ENCODE measurements around the gene TMOD2. TPM values are rescaled to one million over a fixed set of nuclear protein-coding genes. Genes with fewer than 3 reads are reported as not detected.

TMOD2 gene
- polyA plus RNA-seq (2013, experiment 1 of 4), result 3.9 TPM
- 2.1 TPM for polyA plus RNA-seq (2013, experiment 2 of 4)
- polyA plus RNA-seq (2013, experiment 3 of 4), result 2.3 TPM
- 2.6 TPM for polyA plus RNA-seq (2013, experiment 4 of 4)

DNA sequence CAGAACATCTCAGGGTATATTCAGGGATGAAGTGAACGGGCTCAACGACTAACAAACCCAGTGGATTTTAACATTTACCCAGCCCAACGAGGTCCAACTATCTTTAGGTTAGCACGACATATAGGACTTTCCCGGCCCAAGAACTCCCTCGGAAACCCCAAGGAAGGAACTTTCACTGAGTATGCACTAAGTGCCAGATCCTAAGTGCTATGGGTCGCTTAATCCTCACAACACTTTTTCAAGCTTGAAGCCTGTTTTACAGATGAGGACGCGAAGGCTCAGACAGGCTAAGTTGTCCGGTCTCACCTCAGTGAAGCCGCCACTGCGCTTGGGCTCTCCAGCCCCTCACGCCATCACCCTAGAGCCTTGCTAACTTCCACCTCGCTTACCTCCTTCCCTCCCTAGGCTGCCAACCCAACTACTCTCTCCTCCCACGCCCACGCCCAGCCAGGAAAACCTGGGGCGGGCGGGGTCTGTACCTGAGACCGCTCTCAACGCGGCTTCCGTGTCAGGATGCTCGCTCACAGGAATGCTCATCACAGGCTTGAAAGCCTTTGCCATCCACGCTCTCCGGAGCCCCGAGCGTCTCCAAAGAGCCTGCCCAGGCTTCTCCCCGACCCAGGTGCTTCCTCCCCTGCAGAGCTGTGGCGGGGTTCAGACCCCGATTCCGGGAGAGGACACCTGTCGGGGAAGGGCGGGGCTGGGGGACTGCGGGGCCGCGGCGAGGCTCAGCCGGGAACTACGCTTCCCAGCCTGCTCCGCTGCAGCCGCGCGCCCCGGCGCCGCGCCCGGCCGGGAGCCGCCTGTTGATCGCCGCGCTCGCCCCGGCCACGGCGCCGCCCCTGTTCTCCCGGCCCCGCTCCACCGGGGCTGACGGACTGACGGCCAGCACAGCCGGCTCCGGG, at the start of gene TMOD2:
Gene TMOD2 (plus strand): TSS at position 806 of the 905 bp plus-strand sequence. CDS start 14,845 bp downstream, outside the sequence.
- Histone ChIP-seq H3K36me3 (ENCODE audit: control insufficient read depth, insufficient read depth, low read length) (no peaks in the 10 kb centered on the region), H3K27ac (ENCODE audit: insufficient read depth, low read depth, low read length, poor library complexity, severe bottlenecking) (no peak within 1 kb of the TSS), H3K27me3 (ENCODE audit: control insufficient read depth, insufficient read depth, low read length, poor library complexity, severe bottlenecking) (peaks cover 88% of the 10 kb centered on the region), H3K4me1 (ENCODE audit: control insufficient read depth, insufficient read depth, low read length) (no peaks in the 10 kb centered on the region), H3K4me3 (ENCODE audit: insufficient read depth, low read depth, low read length) (peak within 1 kb of the TSS; percentile 58), H3K9me3 (ENCODE audit: control insufficient read depth, low read length) (no peaks in the 10 kb centered on the region)
- WGBS, 2 experiments, result 6 to 8% methylated on average over 65 of the region's 65 CpGs

DNA sequence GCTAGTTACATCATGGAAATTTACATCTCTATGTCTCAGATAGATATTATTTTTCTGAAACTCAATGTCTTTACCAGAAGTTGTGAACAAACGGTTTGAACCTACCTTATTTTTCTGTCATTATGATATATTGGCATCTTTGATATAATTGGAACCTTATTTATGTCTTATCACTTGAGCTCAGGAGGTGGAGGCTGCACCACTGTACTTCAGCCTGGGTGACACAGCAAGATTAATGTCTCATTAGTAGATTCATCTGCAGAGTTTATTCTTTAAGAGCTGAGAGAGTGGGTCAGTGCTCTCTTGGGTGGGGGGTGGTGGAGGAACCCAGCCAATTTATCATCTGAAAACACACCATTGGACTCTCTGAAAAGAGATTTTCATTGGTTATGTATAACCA, 48.7 kb upstream of the TMOD2 start:
- Histone ChIP-seq H3K27me3 (ENCODE audit: control insufficient read depth, insufficient read depth, low read length, poor library complexity, severe bottlenecking) (no peaks in the 10 kb centered on the region), H3K4me3 (ENCODE audit: insufficient read depth, low read depth, low read length) (no peak overlapping the region), H3K27ac (ENCODE audit: insufficient read depth, low read depth, low read length, poor library complexity, severe bottlenecking) (no peak overlapping the region), H3K36me3 (ENCODE audit: control insufficient read depth, insufficient read depth, low read length) (no peaks in the 10 kb centered on the region), H3K9me3 (ENCODE audit: control insufficient read depth, low read length) (no peaks in the 10 kb centered on the region), H3K4me1 (ENCODE audit: control insufficient read depth, insufficient read depth, low read length) (no peaks in the 10 kb centered on the region)
- 100% methylated on average over 1 of the region's 1 CpG; no CpG with 5 or more reads in 1 of the 2 experiments for WGBS, 2 experiments

GRCh38 chr15:51706291-51706690, 45.1 kb upstream of the TMOD2 start:
- Histone ChIP-seq H3K4me1 (ENCODE audit: control insufficient read depth, insufficient read depth, low read length) (no peaks in the 10 kb centered on the region), H3K36me3 (ENCODE audit: control insufficient read depth, insufficient read depth, low read length) (no peaks in the 10 kb centered on the region), H3K4me3 (ENCODE audit: insufficient read depth, low read depth, low read length) (no peak overlapping the region), H3K9me3 (ENCODE audit: control insufficient read depth, low read length) (no peaks in the 10 kb centered on the region), H3K27me3 (ENCODE audit: control insufficient read depth, insufficient read depth, low read length, poor library complexity, severe bottlenecking) (no peaks in the 10 kb centered on the region), H3K27ac (ENCODE audit: insufficient read depth, low read depth, low read length, poor library complexity, severe bottlenecking) (no peak overlapping the region)
- 80 to 97% methylated on average over 3 to 4 of the region's 5 CpGs for WGBS, 2 experiments

DNA sequence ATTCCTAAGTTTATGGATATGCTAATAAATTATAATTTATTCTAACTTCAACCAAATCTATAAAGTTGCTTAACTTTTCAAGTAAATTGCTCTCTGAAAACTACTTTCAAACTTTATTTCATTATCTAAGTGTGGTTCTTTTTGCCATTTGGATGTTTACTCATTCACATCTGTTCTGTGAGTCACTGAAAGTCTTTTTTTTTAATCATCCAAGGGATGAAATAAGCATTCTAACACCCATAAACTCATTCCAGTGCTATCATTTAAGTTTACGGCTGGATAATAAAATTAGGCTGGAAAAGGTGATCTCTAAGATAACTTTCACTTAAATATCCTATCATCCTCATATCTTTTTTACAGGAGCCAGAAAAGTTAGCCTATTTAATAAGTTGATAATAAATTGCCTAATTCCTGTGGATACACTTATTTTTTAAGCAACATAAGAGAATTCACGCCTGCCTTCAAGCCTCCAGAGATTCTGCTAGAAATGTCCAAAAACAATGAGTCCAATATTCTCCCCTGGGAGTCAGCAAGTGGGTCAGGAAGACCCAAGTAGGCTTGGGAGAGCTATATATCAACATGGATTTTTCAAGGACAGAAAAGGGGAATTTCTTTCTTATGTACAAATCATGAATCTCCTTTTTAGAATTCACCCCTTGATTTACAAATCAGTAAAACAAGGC, 44.3 kb upstream of the TMOD2 start:
- H3K27ac ChIP-seq (ENCODE audit: insufficient read depth, low read depth, low read length, poor library complexity, severe bottlenecking), result no peak overlapping the region
- H3K4me3 ChIP-seq (ENCODE audit: insufficient read depth, low read depth, low read length), result no peak overlapping the region
- no peaks in the 10 kb centered on the region for H3K9me3 ChIP-seq (ENCODE audit: control insufficient read depth, low read length)
- H3K36me3 ChIP-seq (ENCODE audit: control insufficient read depth, insufficient read depth, low read length), result no peaks in the 10 kb centered on the region
- 100% methylated on average over 1 to 2 of the region's 2 CpGs for WGBS, 2 experiments
- H3K4me1 ChIP-seq (ENCODE audit: control insufficient read depth, insufficient read depth, low read length), result no peaks in the 10 kb centered on the region
- no peaks in the 10 kb centered on the region for H3K27me3 ChIP-seq (ENCODE audit: control insufficient read depth, insufficient read depth, low read length, poor library complexity, severe bottlenecking)

DNA sequence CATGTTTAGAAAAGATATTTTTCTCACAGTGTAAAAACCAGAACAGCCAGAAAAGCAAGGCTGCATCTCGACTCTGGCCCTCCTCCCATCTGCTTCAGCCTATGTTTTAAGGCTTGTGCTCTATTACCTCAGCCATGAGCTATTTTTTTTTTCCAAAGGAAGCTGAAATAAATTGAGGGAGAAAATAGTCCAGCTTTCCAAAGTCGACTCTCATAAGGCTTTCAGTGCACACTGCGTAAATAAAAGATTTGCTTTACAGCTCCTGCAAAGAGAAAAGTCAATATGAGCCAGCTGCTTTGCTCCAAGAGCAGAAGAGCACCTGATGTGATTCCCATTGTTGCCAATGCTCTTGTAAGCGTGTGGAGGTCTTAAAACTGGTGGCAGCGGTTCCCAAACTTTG, 43.4 kb upstream of the TMOD2 start:
- 92 to 94% methylated on average over 5 of the region's 5 CpGs for WGBS, 2 experiments
- no peak overlapping the region for H3K27ac ChIP-seq (ENCODE audit: insufficient read depth, low read depth, low read length, poor library complexity, severe bottlenecking)

GRCh38 chr15:51709031-51709430, 42.4 kb upstream of the TMOD2 start:
- Histone ChIP-seq H3K27me3 (ENCODE audit: control insufficient read depth, insufficient read depth, low read length, poor library complexity, severe bottlenecking) (no peaks in the 10 kb centered on the region), H3K4me1 (ENCODE audit: control insufficient read depth, insufficient read depth, low read length) (no peaks in the 10 kb centered on the region), H3K9me3 (ENCODE audit: control insufficient read depth, low read length) (no peaks in the 10 kb centered on the region), H3K36me3 (ENCODE audit: control insufficient read depth, insufficient read depth, low read length) (no peaks in the 10 kb centered on the region), H3K4me3 (ENCODE audit: insufficient read depth, low read depth, low read length) (no peak overlapping the region), H3K27ac (ENCODE audit: insufficient read depth, low read depth, low read length, poor library complexity, severe bottlenecking) (no peak overlapping the region)
- 93 to 94% methylated on average over 4 to 5 of the region's 5 CpGs for WGBS, 2 experiments

More for the DNA sequence above, 43.4 kb upstream of the TMOD2 start:
- no peaks in the 10 kb centered on the region for H3K36me3 ChIP-seq (ENCODE audit: control insufficient read depth, insufficient read depth, low read length)
- H3K4me3 ChIP-seq (ENCODE audit: insufficient read depth, low read depth, low read length), result no peak overlapping the region
- no peaks in the 10 kb centered on the region for H3K4me1 ChIP-seq (ENCODE audit: control insufficient read depth, insufficient read depth, low read length)
- no peaks in the 10 kb centered on the region for H3K9me3 ChIP-seq (ENCODE audit: control insufficient read depth, low read length)
- H3K27me3 ChIP-seq (ENCODE audit: control insufficient read depth, insufficient read depth, low read length, poor library complexity, severe bottlenecking), result no peaks in the 10 kb centered on the region

DNA sequence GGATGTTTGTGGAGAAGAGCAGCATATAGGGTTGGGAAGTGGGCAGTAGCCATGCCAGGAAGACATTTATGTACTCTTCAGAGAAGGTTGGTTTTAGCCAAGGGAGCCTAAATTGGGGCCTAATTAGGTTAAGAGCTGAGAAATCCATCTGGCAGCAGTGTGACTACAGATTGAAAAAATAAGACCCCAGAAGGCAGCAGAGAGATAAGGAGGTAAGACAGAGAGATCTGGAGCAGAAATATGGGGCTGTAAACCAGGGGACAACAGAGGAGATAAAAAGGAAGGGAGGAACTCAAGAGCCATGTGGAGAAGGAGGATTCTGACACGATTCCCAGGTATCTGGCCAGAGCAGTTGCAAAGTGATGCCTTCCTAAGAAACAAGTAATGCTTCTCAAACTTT, 37.2 kb upstream of the TMOD2 start:
- no peaks in the 10 kb centered on the region for H3K27me3 ChIP-seq (ENCODE audit: control insufficient read depth, insufficient read depth, low read length, poor library complexity, severe bottlenecking)
- H3K27ac ChIP-seq (ENCODE audit: insufficient read depth, low read depth, low read length, poor library complexity, severe bottlenecking), result no peak overlapping the region
- WGBS, 2 experiments, result 75 to 92% methylated on average over 1 of the region's 1 CpG
- H3K4me3 ChIP-seq (ENCODE audit: insufficient read depth, low read depth, low read length), result no peak overlapping the region
- H3K4me1 ChIP-seq (ENCODE audit: control insufficient read depth, insufficient read depth, low read length), result peaks cover 6% of the 10 kb centered on the region
- H3K9me3 ChIP-seq (ENCODE audit: control insufficient read depth, low read length), result no peaks in the 10 kb centered on the region
- no peaks in the 10 kb centered on the region for H3K36me3 ChIP-seq (ENCODE audit: control insufficient read depth, insufficient read depth, low read length)

- H3K4me1 ChIP-seq (ENCODE audit: control insufficient read depth, insufficient read depth, low read length), result peaks cover 6% of the 10 kb centered on the region
- 81 to 83% methylated on average over 1 of the region's 1 CpG for whole genome bisulfite sequencing, 2 experiments
- no peak overlapping the region for H3K27ac ChIP-seq (ENCODE audit: insufficient read depth, low read depth, low read length, poor library complexity, severe bottlenecking)
- H3K36me3 ChIP-seq (ENCODE audit: control insufficient read depth, insufficient read depth, low read length), result no peaks in the 10 kb centered on the region
- H3K4me3 ChIP-seq (ENCODE audit: insufficient read depth, low read depth, low read length), result no peak overlapping the region
- H3K27me3 ChIP-seq (ENCODE audit: control insufficient read depth, insufficient read depth, low read length, poor library complexity, severe bottlenecking), result no peaks in the 10 kb centered on the region
- H3K9me3 ChIP-seq (ENCODE audit: control insufficient read depth, low read length), result no peaks in the 10 kb centered on the region
Observed at GRCh38 chr15:51714911-51715310, 36.5 kb upstream of the TMOD2 start.

DNA sequence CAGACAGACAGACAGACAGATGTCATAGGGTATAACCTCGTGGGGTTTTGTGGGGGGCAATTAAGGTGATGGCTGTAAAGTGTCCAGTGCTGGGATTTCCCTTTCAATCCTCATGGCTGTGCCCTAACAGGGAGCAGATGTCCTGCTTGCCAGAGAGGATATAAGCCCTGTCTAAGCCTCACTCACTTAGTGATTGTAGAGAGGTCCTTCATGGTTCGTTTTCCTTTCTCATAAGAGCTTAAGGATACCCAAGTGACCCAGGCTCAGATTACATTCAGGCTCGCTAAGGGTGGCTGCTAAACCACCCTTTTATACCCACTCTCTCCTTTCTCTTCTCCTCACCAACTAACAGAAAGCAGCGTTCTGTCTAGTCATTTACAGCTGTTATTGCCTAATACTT, 33.2 kb upstream of the TMOD2 start:
- Histone ChIP-seq H3K36me3 (ENCODE audit: control insufficient read depth, insufficient read depth, low read length) (no peaks in the 10 kb centered on the region), H3K27ac (ENCODE audit: insufficient read depth, low read depth, low read length, poor library complexity, severe bottlenecking) (no peak overlapping the region), H3K9me3 (ENCODE audit: control insufficient read depth, low read length) (no peaks in the 10 kb centered on the region), H3K4me3 (ENCODE audit: insufficient read depth, low read depth, low read length) (no peak overlapping the region), H3K27me3 (ENCODE audit: control insufficient read depth, insufficient read depth, low read length, poor library complexity, severe bottlenecking) (no peaks in the 10 kb centered on the region), H3K4me1 (ENCODE audit: control insufficient read depth, insufficient read depth, low read length) (peaks cover 6% of the 10 kb centered on the region)
- WGBS, 2 experiments, result 74% methylated on average over 4 of the region's 4 CpGs

DNA sequence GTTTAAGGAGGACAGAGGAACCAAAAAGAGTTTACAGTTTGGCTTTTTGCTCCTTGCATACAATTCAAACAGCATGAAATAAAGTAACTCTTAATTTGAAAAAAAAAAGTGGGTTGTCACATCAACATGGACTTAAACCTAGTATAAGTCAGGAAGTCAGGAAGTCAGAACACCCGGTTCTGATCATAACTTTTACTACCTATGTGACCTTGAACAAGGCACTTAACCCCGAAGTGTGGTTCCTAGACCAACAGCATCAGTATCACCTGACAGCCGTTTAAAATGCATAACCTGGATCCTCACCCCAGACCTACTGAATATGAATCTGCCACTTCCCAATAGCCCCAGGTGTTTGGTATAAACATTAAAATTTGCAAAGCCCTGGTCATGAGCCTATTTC, 32.7 kb upstream of the TMOD2 start:
- no peaks in the 10 kb centered on the region for H3K9me3 ChIP-seq (ENCODE audit: control insufficient read depth, low read length)
- no peak overlapping the region for H3K27ac ChIP-seq (ENCODE audit: insufficient read depth, low read depth, low read length, poor library complexity, severe bottlenecking)
- no peaks in the 10 kb centered on the region for H3K36me3 ChIP-seq (ENCODE audit: control insufficient read depth, insufficient read depth, low read length)
- WGBS, 2 experiments, result 79 to 90% methylated on average over 3 of the region's 3 CpGs
- no peaks in the 10 kb centered on the region for H3K27me3 ChIP-seq (ENCODE audit: control insufficient read depth, insufficient read depth, low read length, poor library complexity, severe bottlenecking)
- peaks cover 6% of the 10 kb centered on the region for H3K4me1 ChIP-seq (ENCODE audit: control insufficient read depth, insufficient read depth, low read length)
- no peak overlapping the region for H3K4me3 ChIP-seq (ENCODE audit: insufficient read depth, low read depth, low read length)
